NK-92 (cell line): Measurements from ENCODE around the gene CASP9.

Experiments used
- DNase-seq: peaks from one replicate; lab custom pipeline; 2025; ENCODE audit not compliant: unreplicated experiment; lab: John Stamatoyannopoulos, UW

CASP9 gene

GRCh38 chr1:15449567-15449966 lies 74.4 kb downstream of the CASP9 start:
- no peak for DNase-seq

GRCh38 chr1:15448877-15449462 lies 75.0 kb downstream of the CASP9 start:
- no peak for DNase-seq

GRCh38 chr1:15446212-15446611 lies 77.8 kb downstream of the CASP9 start:
- no peak for DNase-seq

- no peak for DNase-seq
Observed at GRCh38 chr1:15445390-15446122, 78.5 kb downstream of the CASP9 start.

- no peak for DNase-seq
Observed at GRCh38 chr1:15444468-15445389, 79.3 kb downstream of the CASP9 start.

GRCh38 chr1:15443281-15443680 lies 80.7 kb downstream of the CASP9 start:
- DNase-seq, result no peak

- no peak for DNase-seq
Observed at GRCh38 chr1:15442759-15443158, 81.3 kb downstream of the CASP9 start.

- no peak for DNase-seq
Observed at GRCh38 chr1:15442119-15442518, 81.9 kb downstream of the CASP9 start.
